Heart left ventricle (tissue), 13 donors: ENCODE measurements around the gene CD1E.

ENCODE experiments used
- CTCF ChIP-seq, 12 donors: fragments of 200-600 bp; sonication (generic) in 4 of 12; IDR thresholded peaks; one replicate each; pipeline versions ENCODE4 v1.5.0 to v1.8.0; 2018 to 2022; ENCODE audit warnings: antibody characterized with exemption in 12 of 12, mild to moderate bottlenecking in 5 of 12
- POLR2A ChIP-seq, 2 donors: fragments of 450-650 bp; IDR thresholded peaks; one replicate each; pipeline ENCODE4 v1.6.1; 2017; ENCODE audit warnings: antibody characterized with exemption in 2 of 2, mild to moderate bottlenecking in 2 of 2, moderate library complexity in 2 of 2
- donor health status: ischemic (EF 13 %, LVEDD 7.1; RV severe dilation, severe dysfunction).
- donor health status: DM: no; HTN: yes; CAD: no.
- donor health status: DM: no; HTN: no; CAD: no.
- donor health status: ischemic (EF 25% LVEDD 6.9; RV normal size, moderate dysfunction).
- donor health status: ischemic (EF 25% LVEDD 5.7; RV mildly dilated, moderate dysfunction).
- donor health status: ischemic (EF 35%, LVEDD 5.7; RV mildly dilated, moderate dysfunction).
- donor health status: nonischemic (EF 11% LVEDD 7.7; RV severe dilation, severe dysfunction).
- donor health status: DM: yes; HTN: yes; CAD: no.
- donor health status: PGD.
- donor health status: ischemic (EF 29% LVEDD 5.4; RV normal size, mild dysfunction).
- donor health status: nonischemic (EF 23%, LVEDD 6.1; RV moderate dilation, normal function).

GRCh38 chr1:158334526-158335212, 19.0 kb upstream of the CD1E start:
- TF ChIP-seq CTCF (IDR thresholded peaks at IDR 0.05) (no peak), POLR2A (IDR thresholded peaks at IDR 0.05) (no peak)
